ENCODE data around the gene NFIB. TPM values are rescaled to one million over a fixed set of nuclear protein-coding genes. Genes with fewer than 3 reads are reported as not detected.

Gene NFIB
- total RNA-seq, 2 donors from 2014 or later, result 5.3 to 14.1 TPM

DNA sequence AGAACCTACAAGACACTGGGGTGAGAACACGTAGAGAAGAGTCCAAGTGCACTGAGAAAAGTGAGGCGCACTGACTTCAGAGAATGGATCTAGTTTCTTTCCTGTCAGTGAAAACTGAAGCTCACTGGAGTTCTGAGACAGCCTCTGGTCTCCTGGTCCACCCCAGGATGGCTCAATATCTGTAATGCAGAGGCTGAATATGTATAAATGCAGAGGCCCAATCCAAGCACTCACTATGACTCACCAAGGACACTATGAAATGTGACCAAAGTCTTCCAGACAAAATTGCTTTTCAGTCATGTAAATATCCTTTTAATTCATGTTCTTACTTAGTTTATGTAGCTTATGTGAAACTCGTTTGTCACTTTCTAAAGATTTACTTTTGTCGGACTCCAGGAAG lies 53.8 kb downstream of the NFIB start:
- no peak for DNase-seq
- Mint-ChIP-seq H3K36me3 (ENCODE audit: low read depth) (no peaks in the 10 kb centered on the region), H3K27me3 (ENCODE audit: insufficient read depth) (no peaks in the 10 kb centered on the region), H3K9me3 (no peaks in the 10 kb centered on the region), H3K4me3 (no peak overlapping the region), H3K27ac (no peak overlapping the region), H3K4me1 (no peaks in the 10 kb centered on the region)
- H3K4me3 ChIP-seq (ENCODE audit: low read length), result no peak overlapping the region
- TF ChIP-seq, protein P1, sequence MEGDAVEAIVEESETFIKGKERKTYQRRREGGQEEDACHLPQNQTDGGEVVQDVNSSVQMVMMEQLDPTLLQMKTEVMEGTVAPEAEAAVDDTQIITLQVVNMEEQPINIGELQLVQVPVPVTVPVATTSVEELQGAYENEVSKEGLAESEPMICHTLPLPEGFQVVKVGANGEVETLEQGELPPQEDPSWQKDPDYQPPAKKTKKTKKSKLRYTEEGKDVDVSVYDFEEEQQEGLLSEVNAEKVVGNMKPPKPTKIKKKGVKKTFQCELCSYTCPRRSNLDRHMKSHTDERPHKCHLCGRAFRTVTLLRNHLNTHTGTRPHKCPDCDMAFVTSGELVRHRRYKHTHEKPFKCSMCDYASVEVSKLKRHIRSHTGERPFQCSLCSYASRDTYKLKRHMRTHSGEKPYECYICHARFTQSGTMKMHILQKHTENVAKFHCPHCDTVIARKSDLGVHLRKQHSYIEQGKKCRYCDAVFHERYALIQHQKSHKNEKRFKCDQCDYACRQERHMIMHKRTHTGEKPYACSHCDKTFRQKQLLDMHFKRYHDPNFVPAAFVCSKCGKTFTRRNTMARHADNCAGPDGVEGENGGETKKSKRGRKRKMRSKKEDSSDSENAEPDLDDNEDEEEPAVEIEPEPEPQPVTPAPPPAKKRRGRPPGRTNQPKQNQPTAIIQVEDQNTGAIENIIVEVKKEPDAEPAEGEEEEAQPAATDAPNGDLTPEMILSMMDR (conservative IDR thresholded peaks at IDR 0.05), result no peak
- 95 to 97% methylated on average over 4 of the region's 4 CpGs for WGBS, 2 experiments (ENCODE audit: insufficient coverage in 1 of 2, insufficient read length in 1 of 2)
- H3K4me1 ChIP-seq (ENCODE audit: control insufficient read depth, insufficient read depth, low read length), result peaks cover 6% of the 10 kb centered on the region
- H3K27ac ChIP-seq (ENCODE audit: low read depth, low read length), result no peak overlapping the region
- no peak overlapping the region for H3K9ac ChIP-seq (ENCODE audit: extremely low read depth, low read length, poor library complexity, severe bottlenecking)
- H3K27me3 ChIP-seq (ENCODE audit: control insufficient read depth, insufficient read depth, low read length, poor library complexity, severe bottlenecking), result no peaks in the 10 kb centered on the region
- H3K9me3 ChIP-seq (ENCODE audit: control insufficient read depth, low read length), result no peaks in the 10 kb centered on the region
- H3K36me3 ChIP-seq (ENCODE audit: control insufficient read depth, insufficient read depth, low read length), result no peaks in the 10 kb centered on the region

DNA sequence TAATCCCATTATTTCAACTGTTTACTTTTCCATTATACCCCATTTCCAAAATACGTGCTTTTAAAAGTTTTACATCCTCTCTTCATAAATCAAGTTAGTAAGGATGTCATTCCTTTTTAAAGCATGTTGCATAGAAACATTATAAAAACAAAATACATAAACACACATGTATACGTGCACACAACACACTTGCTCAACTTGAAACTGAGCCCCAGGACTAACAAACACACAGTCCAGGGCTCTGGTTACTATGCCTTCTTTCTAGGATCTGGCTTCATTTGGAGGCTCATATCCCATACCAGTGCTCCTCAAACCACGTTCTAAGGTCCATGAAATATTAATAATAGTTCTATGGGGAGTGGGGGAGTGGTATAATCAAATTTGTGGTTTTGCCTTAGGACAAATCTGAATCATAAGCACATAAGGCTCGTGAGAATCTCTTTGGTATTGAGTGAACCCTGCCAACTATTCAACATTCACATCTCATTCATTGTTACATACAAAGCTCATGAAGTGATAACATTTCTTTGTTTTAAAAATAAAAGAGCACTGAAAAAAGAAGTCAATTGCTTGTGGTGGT lies 55.2 kb downstream of the NFIB start:
- no peaks in the 10 kb centered on the region for H3K27me3 ChIP-seq (ENCODE audit: control insufficient read depth, insufficient read depth, low read length, poor library complexity, severe bottlenecking)
- peaks cover 3% of the 10 kb centered on the region for H3K4me1 ChIP-seq (ENCODE audit: control insufficient read depth, insufficient read depth, low read length)
- H3K9me3 ChIP-seq (ENCODE audit: control insufficient read depth, low read length), result no peaks in the 10 kb centered on the region
- no peaks in the 10 kb centered on the region for H3K9me3 Mint-ChIP-seq
- H3K4me3 ChIP-seq (ENCODE audit: low read length), result no peak overlapping the region
- H3K27ac Mint-ChIP-seq, result no peak overlapping the region
- H3K27me3 Mint-ChIP-seq (ENCODE audit: insufficient read depth), result no peaks in the 10 kb centered on the region
- H3K9ac ChIP-seq (ENCODE audit: extremely low read depth, low read length, poor library complexity, severe bottlenecking), result no peak overlapping the region
- no peaks in the 10 kb centered on the region for H3K36me3 ChIP-seq (ENCODE audit: control insufficient read depth, insufficient read depth, low read length)
- H3K4me3 Mint-ChIP-seq, result no peak overlapping the region
- TF ChIP-seq, protein P1 (conservative IDR thresholded peaks at IDR 0.05), result no peak
- H3K36me3 Mint-ChIP-seq (ENCODE audit: low read depth), result no peaks in the 10 kb centered on the region
- 87 to 100% methylated on average over 2 to 4 of the region's 4 CpGs for WGBS, 2 experiments (ENCODE audit: insufficient coverage in 1 of 2, insufficient read length in 1 of 2)
- DNase-seq, result no peak
- H3K4me1 Mint-ChIP-seq, result no peaks in the 10 kb centered on the region
- no peak overlapping the region for H3K27ac ChIP-seq (ENCODE audit: low read depth, low read length)

DNA sequence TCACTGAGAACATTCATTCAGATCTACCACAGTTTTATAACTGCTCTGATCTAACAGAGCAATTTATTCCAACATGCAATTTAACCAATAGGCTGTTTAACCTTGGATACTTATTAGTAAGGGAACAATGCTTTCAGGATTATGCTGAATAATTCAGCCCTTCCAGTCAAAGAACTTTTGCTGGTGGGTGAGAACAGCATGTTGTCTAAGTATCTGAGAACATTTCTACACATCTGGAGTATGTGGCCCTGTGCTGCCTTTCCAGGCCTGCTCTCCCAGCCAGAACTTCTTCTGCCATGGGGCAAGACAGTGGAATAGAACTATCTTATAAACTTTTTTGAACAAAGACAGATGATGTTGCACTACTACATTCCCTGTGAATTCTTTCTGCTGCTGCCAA lies 55.8 kb downstream of the NFIB start:
- DNase-seq, result no peak
- H3K4me1 Mint-ChIP-seq, result no peaks in the 10 kb centered on the region

More for the DNA sequence above, 55.8 kb downstream of the NFIB start:
- H3K4me3 Mint-ChIP-seq, result no peak overlapping the region
- no peak overlapping the region for H3K27ac Mint-ChIP-seq
- H3K9me3 Mint-ChIP-seq, result no peaks in the 10 kb centered on the region
- Histone ChIP-seq H3K9ac (ENCODE audit: extremely low read depth, low read length, poor library complexity, severe bottlenecking) (no peak overlapping the region), H3K9me3 (ENCODE audit: control insufficient read depth, low read length) (no peaks in the 10 kb centered on the region), H3K27me3 (ENCODE audit: control insufficient read depth, insufficient read depth, low read length, poor library complexity, severe bottlenecking) (no peaks in the 10 kb centered on the region), H3K27ac (ENCODE audit: low read depth, low read length) (no peak overlapping the region), H3K36me3 (ENCODE audit: control insufficient read depth, insufficient read depth, low read length) (no peaks in the 10 kb centered on the region), H3K4me3 (ENCODE audit: low read length) (no peak overlapping the region), H3K4me1 (ENCODE audit: control insufficient read depth, insufficient read depth, low read length) (peaks cover 3% of the 10 kb centered on the region)
- no peaks in the 10 kb centered on the region for H3K27me3 Mint-ChIP-seq (ENCODE audit: insufficient read depth)
- TF ChIP-seq, protein P1 (conservative IDR thresholded peaks at IDR 0.05), result no peak
- H3K36me3 Mint-ChIP-seq (ENCODE audit: low read depth), result no peaks in the 10 kb centered on the region

Measured in endodermal cell (in vitro differentiated cells).